Measurements from ENCODE around the gene NCR3LG1.

The NCR3LG1 gene

DNA sequence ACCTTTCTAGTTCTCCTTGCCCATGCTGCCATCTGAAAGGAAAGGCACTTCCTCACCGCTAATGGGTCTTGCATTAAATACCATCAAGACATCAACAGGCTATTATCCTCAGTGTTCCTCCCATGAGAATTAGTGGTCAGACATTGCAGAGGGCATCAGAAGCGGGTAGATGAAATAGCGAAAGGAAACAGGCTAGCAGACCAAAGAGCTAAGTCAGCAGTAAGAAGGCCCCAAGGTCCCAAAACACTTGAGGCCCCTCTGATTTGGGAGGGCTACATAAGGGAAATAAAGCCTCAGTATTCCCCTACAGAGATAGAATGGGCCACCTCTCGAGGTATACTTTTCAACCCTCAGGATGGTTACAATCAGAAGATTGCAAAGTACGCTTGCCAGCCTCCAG is 23.9 kb downstream of the NCR3LG1 start:
- no peak for DNase-seq

DNA sequence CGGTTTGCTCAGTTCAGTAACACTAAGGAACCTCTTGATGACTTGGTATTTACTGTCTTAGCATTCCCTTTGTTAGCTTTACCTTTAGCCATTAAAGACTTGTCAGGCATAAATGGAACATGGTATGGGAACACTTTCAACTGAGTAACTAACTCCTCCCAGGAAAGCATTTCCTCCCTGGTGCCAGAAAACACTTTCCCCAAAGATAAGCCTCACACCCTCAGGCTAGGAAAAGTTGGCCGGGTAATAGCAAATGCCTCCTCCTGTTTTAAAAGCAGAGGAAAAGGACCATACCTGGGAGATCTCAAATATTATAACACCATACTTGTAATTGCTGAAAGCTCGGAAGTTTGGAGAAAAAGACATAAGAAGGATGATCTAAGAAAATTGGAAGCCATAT is 24.9 kb downstream of the NCR3LG1 start:
- no peak for DNase-seq

DNA sequence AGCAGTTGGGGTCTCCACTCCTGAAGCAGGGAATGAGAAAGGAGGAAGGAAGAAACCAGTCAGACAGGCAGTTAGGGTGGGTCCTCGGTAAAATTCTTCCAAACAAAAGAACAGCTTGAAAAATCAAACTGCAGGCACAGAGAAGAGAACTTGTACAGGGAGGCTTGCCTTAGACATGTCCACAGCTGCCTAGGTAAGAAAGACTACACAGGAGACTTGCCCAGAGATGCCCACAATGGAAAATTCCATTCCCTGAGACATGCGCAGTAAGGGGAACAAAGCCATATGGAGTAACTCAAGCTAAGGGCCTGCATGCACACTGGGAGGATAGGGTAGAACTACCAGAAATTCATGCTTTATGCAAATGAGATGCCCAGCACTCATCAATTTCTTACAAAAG is 27.1 kb downstream of the NCR3LG1 start:
- DNase-seq = no peak

DNA sequence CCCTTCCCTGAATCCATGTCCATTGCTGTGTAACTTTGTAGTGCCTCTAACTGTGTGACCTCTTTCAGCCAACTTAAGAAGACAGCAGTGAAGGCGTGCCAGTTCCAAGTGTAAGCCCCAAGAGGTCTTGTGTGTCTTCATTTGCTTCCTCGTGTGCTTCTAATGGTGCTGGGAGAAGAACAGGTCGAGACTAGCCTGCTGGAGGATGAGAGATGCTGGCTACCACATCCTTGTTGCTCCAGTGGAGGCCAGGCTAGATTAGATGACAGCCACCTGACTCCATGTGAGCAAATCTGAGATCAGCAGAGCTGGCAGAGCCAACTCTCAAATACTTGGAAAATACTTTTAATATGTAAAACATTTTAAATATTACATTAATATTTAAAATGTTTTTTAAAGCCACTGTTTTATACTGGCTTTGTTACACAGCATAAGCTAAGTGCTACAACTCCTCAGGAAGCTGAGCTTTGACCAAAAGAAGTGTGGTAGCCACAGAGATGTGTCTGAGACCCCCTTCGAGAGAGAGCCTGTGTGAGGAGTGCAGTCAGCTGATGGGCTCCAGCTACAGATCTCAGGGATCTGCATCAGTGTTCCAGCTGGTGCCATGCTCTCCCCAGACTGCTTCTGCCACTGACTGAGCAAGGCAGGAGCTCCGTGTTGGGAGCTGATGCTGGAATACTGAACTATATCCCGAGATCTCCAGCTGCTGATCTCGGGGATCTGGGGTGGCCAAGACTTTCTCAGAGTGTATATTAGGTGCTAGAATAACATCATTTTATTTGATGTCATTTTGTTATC is 28.0 kb downstream of the NCR3LG1 start:
- DNase-seq = no peak

DNA sequence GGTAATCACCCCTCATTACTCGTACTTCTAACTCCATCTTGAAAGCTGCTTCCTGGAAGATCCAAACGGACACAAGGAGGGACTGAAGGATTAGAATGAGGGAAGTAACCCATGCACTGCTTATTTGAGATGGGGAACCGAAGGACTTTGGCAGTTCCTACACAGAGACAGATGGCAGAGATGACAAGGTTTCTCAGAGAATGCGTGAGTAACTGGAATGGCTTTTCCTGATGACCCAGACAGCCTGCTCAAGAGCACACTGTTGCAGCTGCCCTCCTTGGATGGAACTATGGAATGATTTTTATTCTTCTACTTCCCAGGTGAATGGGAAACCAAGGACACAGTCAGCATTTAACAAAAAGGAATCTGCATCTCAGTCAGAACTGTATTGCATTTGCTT is 29.6 kb downstream of the NCR3LG1 start:
- no peak for DNase-seq

DNA sequence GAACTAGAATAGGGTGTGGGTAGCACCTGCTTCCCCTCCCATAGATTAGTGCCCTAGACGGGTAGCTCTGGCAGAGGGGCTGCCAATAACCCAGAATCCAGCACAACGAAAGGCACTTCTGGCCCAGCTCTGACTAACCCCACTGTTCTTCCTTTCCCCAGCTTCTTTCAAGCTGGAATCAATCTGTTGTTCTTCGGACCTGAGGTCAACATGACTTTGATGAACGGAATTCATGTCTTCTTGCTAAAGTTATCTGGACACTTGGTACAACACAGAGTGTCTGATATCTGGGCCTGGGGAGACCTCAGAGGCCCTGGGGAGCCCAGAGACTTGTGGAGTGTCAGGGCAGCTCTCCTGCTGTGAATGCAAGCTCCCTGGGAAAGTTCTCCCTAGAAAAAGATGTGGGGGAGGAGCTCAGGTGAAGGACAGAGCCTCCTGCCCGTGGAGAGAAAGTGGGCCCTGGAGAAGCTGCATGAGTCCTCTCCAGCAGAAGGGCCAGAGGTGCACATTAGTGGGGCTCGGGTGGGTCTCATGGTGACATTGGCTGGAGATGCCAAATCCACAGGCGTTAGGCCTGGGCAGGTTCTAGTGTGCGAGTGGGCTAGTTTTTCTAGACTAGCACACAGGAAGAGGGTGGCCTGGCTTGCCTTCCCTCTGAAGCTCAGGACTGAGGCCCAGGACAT is 30.6 kb downstream of the NCR3LG1 start:
- no peak for DNase-seq

DNA sequence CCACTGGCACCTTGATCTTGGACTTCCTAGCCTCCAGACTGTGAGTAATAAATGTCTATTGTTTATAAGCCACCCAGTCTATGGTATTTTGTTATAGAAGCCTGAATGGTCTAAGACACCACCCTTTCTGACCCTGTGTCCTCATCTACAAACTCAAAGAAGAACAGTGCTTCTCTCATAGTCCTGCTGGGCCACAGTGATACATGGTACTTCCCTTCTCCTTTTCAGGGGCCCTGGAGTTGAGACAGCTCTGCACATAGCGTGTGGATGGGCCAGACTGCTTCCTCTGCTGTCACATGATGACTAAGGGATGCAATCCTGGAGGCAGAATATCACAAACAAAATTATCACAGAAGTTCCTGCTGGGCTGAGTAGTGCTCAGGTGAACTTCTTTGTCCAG is 31.9 kb downstream of the NCR3LG1 start:
- DNase-seq = no peak

DNA sequence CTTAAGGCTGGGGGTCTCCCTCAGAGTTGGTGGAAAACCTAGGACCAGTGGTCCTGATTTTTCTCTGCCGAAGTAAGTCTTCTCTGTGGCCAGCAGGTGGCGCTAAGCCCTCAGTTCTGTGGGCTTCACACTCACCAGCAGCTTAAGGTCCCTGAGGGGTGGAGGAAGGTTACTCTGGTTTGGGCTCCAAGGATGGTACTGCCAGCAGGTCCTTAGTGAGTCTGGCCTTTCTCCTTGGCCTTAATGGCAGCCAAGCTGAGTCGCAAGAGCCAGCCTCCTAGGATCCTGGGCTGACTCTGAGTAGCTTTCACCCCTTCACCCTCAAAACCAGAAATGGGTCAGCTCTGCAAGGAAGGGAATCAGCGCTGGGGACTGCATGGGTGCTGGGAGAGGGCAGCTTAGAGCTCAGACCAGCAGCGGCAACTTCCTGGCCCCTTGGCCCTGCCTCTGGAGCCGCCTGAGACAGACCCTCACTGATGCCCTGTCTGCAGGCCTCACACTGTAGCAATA is 32.5 kb downstream of the NCR3LG1 start:
- DNase-seq = peak; percentile 73

DNA sequence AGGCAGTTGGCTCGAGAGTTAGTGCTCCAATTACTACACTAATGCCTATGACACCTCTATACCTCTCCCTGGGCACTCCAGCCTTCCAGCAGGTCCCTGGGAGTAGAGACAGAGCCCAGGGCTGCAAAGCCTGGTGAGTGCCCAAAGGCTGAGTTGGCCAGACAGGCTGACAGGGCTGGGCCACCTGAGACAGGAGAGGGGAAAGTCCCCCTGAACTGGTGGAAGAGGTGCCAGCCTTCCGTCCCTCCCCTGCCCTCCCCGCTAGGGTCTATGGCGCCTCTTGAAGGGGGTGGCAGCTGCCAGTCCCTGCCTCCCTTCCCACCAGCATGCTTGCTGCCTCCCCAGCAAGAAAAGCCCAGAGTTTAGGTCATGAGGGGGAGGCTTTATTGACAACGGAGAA is 33.9 kb downstream of the NCR3LG1 start:
- DNase-seq = no peak

DNA sequence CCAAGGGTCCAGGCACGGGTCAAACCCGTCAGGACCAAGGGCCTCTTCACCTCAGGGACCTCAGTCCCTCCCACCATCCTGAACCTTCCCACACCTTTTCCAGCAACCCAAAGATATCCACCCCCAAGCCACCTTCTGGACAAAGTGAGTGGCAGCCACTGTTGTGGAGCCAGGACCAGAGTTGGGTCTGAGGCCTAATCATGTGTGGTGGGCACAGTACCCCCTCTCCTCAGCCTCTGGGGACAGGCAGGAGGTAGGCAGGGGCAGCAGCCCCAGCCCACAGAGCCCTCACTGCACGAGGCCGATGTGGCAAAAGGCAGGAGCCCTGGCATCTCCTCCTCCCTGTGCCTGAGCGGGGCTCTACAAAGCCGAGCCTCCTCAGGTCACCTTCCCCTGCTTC is 34.3 kb downstream of the NCR3LG1 start:
- no peak for DNase-seq

DNA sequence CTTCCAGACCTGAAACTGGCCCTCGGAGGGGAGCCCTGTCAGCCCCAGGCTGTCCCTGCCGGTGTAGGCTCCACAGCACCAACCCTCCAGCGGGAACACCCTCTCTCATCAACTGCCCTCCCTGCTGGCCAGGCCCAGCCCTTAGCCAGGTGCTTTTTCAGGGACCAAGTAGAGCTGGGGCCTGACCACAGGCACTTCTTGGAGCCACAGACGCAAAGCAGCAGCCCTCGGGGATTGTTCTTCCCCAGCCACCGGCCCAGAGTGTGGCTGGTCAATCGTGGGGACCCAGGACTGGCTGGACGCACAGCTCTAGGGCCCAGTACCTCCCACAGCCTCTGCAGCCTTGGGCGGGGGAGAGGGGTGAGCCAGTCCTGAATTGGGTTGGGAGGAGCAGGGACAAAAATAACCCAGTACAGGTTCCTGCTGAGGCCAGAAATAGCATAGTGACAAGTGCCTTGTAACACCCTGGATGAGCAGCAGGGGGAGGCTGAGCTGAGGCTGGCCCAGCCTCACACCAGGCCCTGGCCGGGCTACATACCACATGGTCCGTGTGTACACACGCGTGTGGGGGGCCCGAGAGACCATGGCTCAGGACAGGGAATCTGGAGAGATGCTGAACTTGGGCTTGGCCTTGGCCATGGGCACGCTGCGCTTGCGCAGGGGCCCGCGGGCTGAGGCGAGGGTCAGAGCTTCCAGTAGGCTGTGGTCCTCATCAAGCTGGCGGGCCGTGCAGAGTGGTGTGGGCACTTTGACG is 34.9 kb downstream of the NCR3LG1 start:
- no peak for DNase-seq

DNA sequence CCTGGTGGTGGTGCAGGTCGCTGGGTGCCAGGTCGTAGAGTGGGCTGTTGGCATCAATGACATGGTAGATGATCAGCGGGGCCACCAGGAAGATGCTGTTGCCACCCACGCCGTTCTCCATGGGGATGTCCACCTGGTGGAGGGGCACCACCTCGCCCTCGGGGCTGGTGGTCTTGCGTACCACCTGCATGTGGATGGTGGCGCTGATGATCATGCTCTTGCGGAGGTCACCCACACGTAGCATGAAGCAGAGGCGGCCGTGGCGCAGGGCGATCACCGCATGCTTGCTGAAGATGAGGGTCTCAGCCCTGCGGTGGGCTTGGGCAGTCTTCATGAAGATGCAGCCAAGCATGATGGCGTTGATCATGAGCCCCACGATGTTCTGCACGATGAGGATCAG is 35.7 kb downstream of the NCR3LG1 start:
- DNase-seq = no peak

DNA sequence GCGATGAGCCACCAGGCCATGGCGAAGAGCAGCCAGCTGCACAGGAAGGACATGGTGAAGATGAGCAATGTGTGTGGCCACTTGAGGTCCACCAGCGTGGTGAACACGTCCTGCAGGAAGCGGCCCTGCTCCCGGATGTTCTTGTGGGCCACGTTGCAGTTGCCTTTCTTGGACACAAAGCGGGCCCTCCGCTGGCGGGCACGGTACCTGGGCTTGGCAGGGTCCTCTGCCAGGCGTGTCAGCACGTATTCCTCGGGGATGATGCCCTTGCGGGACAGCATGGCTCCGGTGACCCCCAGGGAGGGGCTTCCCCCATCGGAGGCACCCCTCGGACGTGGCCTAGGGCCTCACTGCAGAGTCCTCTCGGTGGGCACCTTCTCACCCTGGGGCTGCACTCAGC is 36.2 kb downstream of the NCR3LG1 start:
- no peak for DNase-seq

DNA sequence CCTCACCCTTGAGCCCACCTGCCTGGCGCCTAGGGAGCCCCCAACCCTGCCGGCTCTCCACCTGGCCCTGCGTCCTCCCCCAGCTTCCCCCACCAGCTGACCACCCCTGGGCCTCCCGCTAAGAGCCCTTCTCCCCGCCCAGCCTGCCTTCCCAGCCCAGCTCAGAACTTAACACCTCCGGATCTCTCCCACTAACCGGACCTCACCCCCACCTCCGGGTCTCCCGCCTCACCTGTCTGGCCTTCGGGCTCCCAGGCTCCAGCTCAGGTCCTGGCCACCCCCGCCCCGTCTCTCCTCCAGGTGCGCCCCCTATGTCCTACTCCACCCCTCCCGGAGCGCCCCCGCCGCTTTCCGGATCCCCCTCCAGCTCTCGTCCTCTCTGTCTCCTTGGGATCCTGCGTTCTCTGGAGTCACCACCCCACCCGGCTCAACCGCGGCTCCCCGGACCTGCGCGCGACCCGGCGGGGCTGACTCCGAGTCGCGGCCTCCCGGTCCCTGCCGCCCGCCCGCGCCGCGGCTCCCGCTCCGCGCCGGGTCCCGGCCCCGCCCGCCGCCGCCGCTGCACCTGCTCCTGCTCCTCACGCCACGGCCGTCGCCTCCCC is 37.1 kb downstream of the NCR3LG1 start, which contains the start of gene KCNJ11:
TSS of gene KCNJ11 (minus strand) at position 51 of the 602 bp plus-strand sequence. CDS start 568 bp downstream, outside the sequence.
- DNase-seq = peak; percentile 40

DNA sequence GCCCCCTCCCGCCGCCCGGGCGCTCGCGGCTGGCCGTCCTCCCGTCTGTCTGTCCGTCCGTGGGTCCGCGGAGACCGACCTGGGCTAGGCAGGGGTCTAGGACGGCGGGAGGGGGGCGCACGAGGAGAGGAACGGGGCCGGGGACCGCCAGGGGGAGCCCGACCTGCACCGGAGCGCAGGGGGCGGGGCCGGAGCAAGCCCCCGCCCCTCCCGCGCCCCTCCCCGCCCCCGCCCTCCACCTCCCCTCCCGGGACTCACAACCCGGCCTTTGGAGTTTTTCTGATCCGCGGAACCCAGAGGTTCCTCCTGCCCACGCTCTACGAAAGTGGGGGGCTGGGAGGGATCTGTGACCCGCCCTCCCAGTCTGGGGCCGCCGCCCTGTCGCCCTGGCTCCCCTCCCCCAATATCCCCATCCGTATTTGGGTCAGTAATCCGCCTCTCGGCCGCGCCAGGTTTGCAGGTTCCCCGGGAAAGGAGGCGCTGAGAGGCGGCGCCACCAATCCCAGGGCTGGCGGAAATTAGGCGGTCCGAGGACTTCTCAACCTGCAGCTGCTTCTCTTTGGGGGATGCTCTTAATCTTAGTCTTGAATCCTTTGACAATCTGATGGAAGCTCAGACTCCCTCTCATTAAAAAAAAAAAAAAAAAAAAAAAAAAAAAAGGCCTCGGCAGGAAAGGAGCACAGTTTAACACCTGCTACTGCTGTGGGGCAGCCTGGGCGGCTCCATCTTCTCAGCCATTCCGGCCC is 37.8 kb downstream of the NCR3LG1 start:
- peak; percentile 72 for DNase-seq

DNA sequence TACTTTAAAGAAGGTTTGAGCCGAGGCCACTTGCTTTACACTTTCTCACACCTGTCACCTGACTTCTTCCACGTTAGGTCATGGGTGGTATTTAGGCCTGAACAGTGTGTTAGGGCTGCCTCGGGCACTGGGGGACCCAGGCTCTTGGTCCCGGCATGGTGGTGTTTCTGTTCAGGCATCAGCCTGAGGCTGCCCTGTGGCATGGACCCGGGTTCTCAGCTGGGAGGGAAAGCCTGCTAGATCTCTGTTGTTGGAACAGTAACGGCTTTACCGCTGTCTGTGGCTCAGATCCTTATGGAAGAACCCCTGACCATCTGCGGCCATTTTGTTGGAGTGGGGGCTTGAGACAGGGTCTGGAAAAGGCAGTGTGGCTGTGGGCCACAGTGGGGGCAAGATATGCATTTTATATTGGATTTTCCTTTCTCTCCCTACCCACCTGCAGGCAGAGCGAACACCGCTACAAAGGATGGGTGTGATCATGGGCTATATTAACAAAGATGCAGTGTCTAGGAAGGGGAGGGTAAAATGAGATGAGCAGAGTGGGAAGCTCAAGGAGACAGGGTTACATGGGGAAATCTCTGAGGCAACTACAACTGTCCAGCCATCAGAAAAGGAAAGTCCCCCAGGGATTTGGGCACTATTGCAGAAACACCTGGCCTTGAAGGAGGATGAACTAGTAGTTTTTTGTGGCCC is 38.5 kb downstream of the NCR3LG1 start:
- DNase-seq = no peak

DNA sequence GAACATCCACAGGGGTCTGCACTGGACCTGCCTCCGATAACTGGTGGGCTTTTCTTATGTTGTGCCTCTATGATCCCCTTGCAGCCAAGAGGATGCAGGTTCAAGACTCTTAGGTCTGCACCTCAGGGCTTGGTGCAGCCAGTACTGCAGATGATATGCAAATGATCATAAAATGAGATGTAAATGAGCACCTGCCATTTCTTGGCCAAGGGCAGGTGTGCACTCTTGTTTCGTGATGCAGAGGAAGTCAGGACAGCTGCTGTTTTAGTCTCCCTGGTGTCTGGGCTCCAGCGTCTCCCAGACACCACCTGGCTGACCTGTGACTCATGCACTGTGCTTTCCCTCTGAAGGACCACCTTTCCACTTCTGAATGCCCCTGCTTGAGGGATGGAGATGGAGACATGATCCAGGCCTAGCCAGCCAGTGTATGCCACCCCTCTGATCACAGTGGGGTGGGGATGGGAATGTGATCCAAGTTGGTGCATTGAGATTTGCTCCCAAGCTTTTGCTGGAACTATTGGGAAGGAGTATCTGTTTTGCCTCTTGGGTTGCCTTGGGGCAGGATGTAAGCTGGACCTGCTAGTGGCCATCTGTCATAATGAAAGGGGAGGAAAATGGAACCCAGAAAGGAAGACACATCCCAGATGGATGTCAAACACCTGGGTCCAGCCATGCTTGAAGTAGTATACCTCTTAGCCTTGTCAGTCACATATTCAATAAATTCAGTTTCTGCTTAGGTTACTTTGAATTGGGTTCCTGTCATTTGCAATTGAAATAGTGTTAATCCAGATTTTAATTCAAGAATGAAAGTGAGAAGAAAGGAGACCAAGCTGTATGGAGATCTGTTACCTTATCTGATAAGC is 40.1 kb downstream of the NCR3LG1 start:
- DNase-seq = no peak

DNA sequence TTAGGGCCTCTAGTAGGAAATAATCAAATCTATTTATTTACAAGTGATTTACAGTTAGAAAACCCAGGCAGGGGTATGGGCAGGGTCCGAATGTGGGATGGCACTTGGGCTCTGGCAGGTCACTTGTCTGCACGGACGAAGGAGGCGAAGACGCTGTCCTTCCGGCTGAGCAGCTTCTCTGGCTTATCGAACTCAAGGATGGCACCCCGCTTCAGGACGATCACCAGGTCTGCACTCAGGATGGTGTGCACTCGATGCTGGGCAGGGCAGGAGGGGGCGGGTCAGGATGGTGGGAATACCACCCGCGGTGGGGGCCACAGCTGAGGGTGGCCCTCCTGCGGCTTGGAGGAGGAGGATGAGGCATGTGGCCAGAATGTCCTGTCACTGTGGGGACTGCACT is 41.3 kb downstream of the NCR3LG1 start:
- no peak for DNase-seq

DNA sequence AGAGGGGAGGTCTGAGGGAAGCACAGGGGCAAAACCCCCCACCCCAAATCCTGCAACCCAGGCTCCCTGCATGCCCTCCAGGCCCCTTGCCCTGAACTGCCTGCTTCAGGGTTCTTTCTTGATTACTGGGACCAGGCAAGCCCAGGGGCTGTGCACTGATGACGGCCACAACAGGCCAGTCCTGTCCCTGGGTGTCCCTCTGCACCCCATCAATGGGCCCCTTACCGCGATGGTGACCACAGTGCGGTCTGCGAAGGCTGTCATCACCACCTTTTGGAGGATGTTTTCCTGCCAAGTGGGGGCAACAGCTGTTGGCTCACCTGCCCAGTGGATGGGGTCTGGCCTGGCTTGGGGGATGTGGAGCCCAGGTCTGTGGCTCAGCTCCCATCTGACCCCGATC is 41.9 kb downstream of the NCR3LG1 start:
- DNase-seq = no peak

DNA sequence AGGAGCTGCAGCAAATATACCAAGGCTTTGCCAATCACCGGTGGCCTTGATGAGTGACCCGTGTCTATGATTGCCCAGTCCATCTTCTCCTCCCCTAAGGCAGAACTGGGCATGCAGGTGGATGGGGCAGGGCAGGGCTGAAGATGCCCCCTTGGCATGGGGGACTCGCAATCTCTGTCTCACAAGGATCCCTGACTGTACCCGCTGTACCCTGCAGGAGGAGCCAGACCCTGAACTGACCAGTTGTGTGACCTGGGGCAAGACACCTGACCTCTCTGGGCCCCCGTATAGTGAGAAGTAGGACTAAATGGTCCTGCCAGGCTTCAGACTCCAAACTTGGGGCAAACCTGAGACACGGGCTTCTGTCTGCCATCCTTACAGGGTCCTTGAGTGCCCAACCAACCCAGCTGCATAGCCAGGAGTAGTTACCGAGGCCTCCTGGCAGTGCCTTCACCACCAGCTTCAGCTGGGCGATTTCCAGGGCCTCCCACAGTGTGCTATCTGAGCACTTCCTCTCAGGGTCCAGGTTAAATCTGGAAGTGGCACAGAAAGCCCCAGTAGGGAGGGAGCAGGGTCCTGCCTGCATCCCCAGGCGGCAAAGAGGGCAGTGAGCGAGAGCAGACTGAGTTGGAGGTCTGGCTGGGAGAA is 43.3 kb downstream of the NCR3LG1 start:
- DNase-seq = no peak
